ENCODE results near the gene LINS1.

Gene LINS1

DNA sequence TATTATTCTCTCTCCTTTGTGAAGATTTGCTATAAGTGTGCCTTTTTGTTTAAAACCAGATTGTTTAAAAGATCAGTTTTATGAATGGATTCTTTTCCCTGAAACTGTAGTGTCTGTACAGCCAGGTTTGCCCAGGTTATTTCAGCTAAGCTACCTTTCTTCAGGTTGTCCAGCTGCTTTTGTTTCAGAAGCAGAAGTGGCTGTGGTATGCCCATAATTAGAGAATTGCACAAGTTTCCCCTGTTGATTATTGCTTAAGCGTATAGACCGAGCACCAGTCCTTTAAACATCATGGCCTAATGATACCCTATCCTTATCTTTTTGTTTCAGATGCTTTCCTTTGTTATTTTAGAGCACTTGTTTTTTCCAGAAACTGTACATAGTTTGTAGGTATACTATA is 10.6 kb upstream of the LINS1 start:
- H3K4me2 ChIP-seq (ENCODE audit: low read depth, low read length, poor library complexity, severe bottlenecking) = no peak overlapping the region
- no peak overlapping the region for H2AFZ ChIP-seq (ENCODE audit: low read depth, low read length, severe bottlenecking)
- H3K79me2 ChIP-seq (ENCODE audit: insufficient read depth, low read length) = no peaks in the 10 kb centered on the region
- no peak overlapping the region for H3K4me3 ChIP-seq (ENCODE audit: insufficient read depth, low read length, poor library complexity, severe bottlenecking)
- H3K9me2 ChIP-seq (replicated peaks; ENCODE audit: insufficient read depth, low read length) = no peaks in the 10 kb centered on the region
- no peaks in the 10 kb centered on the region for H4K20me1 ChIP-seq (ENCODE audit: low read depth, low read length)
- no peak overlapping the region for H3K27ac ChIP-seq (ENCODE audit: low read depth, low read length)
- no peak overlapping the region for H3K9ac ChIP-seq (ENCODE audit: low read length)
- TF ChIP-seq, protein P1, sequence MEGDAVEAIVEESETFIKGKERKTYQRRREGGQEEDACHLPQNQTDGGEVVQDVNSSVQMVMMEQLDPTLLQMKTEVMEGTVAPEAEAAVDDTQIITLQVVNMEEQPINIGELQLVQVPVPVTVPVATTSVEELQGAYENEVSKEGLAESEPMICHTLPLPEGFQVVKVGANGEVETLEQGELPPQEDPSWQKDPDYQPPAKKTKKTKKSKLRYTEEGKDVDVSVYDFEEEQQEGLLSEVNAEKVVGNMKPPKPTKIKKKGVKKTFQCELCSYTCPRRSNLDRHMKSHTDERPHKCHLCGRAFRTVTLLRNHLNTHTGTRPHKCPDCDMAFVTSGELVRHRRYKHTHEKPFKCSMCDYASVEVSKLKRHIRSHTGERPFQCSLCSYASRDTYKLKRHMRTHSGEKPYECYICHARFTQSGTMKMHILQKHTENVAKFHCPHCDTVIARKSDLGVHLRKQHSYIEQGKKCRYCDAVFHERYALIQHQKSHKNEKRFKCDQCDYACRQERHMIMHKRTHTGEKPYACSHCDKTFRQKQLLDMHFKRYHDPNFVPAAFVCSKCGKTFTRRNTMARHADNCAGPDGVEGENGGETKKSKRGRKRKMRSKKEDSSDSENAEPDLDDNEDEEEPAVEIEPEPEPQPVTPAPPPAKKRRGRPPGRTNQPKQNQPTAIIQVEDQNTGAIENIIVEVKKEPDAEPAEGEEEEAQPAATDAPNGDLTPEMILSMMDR (IDR thresholded peaks at IDR 0.05; ENCODE audit: insufficient read depth, low read length, poor library complexity, severe bottlenecking) = no peak
- no peak for TF ChIP-seq EZH2phosphoT487 (conservative IDR thresholded peaks at IDR 0.05; ENCODE audit: low read length)
- H3K9me3 ChIP-seq (ENCODE audit: insufficient read depth, low read length) = no peaks in the 10 kb centered on the region
- H3K36me3 ChIP-seq (ENCODE audit: low read length) = peaks cover 5% of the 10 kb centered on the region; the same call in 1 of the 2 replicates
- H3K27me3 ChIP-seq (ENCODE audit: low read length) = no peaks in the 10 kb centered on the region
- H3F3A ChIP-seq (ENCODE audit: insufficient read depth) = no peaks in the 10 kb centered on the region

- peaks cover 58% of the 10 kb centered on the region for H3K79me2 ChIP-seq (ENCODE audit: insufficient read depth, low read length)
- H3F3A ChIP-seq (ENCODE audit: insufficient read depth) = no peaks in the 10 kb centered on the region
- no peak for TF ChIP-seq EZH2phosphoT487 (conservative IDR thresholded peaks at IDR 0.05; ENCODE audit: low read length)
- TF ChIP-seq, protein P1 (IDR thresholded peaks at IDR 0.05; ENCODE audit: insufficient read depth, low read length, poor library complexity, severe bottlenecking) = no peak
- H3K9me3 ChIP-seq (ENCODE audit: insufficient read depth, low read length) = no peaks in the 10 kb centered on the region
- peak overlapping the region; percentile 54 for H3K27ac ChIP-seq (ENCODE audit: low read depth, low read length)
- peak overlapping the region; percentile 99 for H3K4me3 ChIP-seq (ENCODE audit: insufficient read depth, low read length, poor library complexity, severe bottlenecking)
- peak overlapping the region; percentile 92 for H3K9ac ChIP-seq (ENCODE audit: low read length)
- H3K36me3 ChIP-seq (ENCODE audit: low read length) = no peaks in the 10 kb centered on the region; the same call in 1 of the 2 replicates
- peak overlapping the region; percentile 76 for H3K4me2 ChIP-seq (ENCODE audit: low read depth, low read length, poor library complexity, severe bottlenecking)
- no peaks in the 10 kb centered on the region for H4K20me1 ChIP-seq (ENCODE audit: low read depth, low read length)
- no peaks in the 10 kb centered on the region for H3K9me2 ChIP-seq (replicated peaks; ENCODE audit: insufficient read depth, low read length)
- H3K27me3 ChIP-seq (ENCODE audit: low read length) = no peaks in the 10 kb centered on the region
- H2AFZ ChIP-seq (ENCODE audit: low read depth, low read length, severe bottlenecking) = peak overlapping the region; percentile 86
Observed at GRCh38 chr15:100602823-100603393, 924 bp upstream of the LINS1 start.

DNA sequence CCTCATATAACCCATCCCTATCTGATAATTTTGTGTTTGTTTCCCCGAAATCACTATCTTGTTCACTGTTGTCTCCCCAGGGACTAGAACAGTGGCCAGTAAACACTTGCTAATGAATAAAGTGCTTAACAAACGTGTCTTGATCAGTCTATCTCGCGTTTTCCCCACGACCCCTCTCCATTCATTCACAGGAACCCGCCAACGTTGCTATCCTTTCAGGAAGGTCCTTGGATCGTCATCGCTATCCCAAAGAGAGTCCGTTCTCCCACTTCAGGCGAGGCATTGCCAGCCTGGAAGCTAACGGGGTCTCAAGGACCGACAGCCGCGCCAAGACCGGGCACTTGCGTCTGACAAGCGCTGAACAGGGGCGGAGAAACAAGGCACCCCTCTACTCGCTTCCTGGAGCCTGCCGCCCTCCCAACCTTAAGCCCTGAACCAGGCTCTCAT is 344 bp downstream of the LINS1 start:
- Histone ChIP-seq H3K9me2 (replicated peaks; ENCODE audit: insufficient read depth, low read length) (no peaks in the 10 kb centered on the region), H3K27ac (ENCODE audit: low read depth, low read length) (no peak overlapping the region), H3K27me3 (ENCODE audit: low read length) (no peaks in the 10 kb centered on the region), H3K36me3 (ENCODE audit: low read length) (no peaks in the 10 kb centered on the region; the same call in 1 of the 2 replicates), H3K9ac (ENCODE audit: low read length) (peak overlapping the region; percentile 70), H3F3A (ENCODE audit: insufficient read depth) (no peaks in the 10 kb centered on the region), H3K4me3 (ENCODE audit: insufficient read depth, low read length, poor library complexity, severe bottlenecking) (peak overlapping the region; percentile 89), H3K4me2 (ENCODE audit: low read depth, low read length, poor library complexity, severe bottlenecking) (peak overlapping the region; percentile 70), H2AFZ (ENCODE audit: low read depth, low read length, severe bottlenecking) (peak overlapping the region; percentile 68), H3K9me3 (ENCODE audit: insufficient read depth, low read length) (no peaks in the 10 kb centered on the region), H4K20me1 (ENCODE audit: low read depth, low read length) (no peaks in the 10 kb centered on the region), H3K79me2 (ENCODE audit: insufficient read depth, low read length) (peaks cover 69% of the 10 kb centered on the region)
- no peak for TF ChIP-seq EZH2phosphoT487 (conservative IDR thresholded peaks at IDR 0.05; ENCODE audit: low read length)
- TF ChIP-seq, protein P1 (IDR thresholded peaks at IDR 0.05; ENCODE audit: insufficient read depth, low read length, poor library complexity, severe bottlenecking) = no peak

Measured in SU-DHL-6 (cell line).